Measurements from ENCODE around the gene TRPC6. TPM values are rescaled to one million over a fixed set of nuclear protein-coding genes. Genes with fewer than 3 reads are reported as not detected.

TRPC6 gene
- 8.2 and 28.3 TPM in 2 replicates for total RNA-seq

DNA sequence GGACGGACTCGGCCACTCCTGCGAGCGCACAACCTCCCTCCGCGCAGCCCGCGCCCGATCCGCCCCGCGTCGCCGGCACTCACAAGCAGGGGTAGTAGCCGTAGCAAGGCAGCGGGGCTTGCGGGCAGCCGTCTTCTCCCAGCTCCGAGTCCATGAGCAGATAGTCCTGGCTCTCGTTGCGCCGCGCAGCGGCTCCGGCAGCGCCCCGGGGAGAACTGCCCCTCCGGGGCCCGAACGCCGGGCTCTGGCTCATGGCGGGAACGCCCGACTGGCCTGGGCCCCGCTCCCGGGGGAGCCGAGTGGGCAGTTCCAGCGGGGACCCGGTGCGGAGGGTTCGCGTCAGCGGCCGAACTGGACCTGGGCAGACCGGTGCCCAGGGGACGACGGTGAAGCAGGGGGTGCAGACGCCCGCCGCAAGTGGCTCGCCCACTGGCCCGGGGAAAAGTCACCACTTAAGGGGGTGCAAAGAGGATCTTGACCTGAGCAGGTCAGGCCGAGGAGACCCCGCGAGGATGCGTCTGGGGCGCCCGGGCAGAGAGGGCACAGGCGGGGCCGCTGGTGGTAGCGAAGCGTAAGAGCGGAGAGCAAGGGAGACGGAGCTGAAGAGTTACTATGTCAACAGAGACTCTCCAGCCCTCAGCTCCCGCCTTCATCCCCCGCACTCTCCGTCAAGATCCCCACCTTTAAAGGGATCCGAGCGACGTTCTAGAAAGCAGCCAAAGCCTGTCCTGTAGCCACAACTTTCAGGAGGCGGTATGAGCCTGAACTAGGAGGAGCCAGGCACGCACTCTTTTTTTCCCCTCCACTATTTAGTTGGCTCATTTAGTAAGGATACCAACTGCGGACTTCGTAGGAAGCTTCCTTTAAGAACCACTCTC lies at the start of gene TRPC6:
TRPC6 (minus strand) TSS at position 757 of the 878 bp plus-strand sequence; CDS start at position 253, 504 bp downstream.
- DNase-seq: no peak

DNA sequence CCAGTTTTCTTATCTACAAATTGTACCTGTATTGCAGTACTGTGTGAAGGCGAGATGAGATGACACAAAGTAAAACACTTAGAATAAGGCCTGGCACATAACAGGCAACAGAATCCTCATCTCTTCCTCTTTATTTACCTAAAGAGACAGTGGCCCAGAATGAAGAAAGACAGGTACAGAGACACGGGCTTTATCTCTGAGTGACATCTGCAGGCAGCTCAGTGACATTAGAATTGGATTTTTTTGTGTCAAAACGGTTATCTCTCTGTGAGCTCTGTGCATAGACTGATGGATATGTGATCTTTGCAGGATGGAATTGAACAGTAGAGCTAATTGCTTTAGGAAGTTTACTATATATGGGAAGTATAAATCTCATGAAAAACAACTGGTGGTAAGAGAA lies 36.2 kb upstream of the TRPC6 start:
- no peak for DNase-seq

- DNase-seq: no peak
Measured at GRCh38 chr11:101618709-101619108, 34.9 kb upstream of the TRPC6 start.

DNA sequence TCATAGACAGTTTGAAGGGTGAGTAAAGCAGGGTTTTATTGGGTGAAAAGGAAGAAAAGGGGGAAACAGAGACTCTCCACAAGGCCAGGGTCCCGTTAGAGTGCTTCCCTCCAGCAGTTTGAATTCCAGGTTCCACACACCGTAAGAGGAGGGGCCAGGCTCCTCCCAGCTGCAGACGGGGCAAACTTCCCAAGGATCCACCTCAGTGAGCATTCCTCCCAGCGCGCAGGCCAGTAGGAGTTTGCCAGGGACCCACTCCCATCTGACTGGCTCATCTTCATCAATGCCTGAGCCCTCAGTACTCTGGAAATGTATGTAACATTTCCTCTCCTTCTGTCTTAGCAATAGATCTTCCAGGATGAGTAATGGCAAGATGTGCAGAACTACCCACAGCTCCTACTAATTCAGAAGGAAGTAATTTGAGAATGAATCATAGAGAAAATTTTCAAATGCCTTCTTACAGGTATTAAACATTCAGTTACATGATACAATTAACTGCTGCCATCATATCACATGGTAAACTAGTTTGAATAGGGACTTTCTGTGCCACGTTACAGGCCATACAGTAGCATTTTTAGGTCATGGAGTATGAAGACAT lies 34.0 kb upstream of the TRPC6 start:
- DNase-seq: no peak

- DNase-seq: no peak
Measured at GRCh38 chr11:101612481-101612880, 28.7 kb upstream of the TRPC6 start.

DNA sequence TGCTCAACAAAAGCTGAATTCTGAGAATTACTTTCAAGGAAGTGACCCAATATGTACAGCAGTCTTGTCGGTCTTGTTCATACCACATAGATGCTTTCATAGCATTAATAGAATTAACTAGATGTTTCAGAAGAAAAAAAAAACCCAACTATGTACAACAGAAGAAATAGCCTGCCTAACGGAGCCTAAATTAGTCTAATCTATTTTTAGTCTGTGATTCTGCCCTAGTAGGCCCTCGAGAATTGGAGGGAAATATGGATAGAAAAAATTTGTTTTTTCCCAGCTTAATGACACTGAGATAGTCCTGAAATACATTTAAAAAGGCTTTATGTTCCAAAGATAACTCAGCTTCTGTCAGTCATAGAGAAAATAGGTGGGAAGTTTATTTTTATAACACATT lies 17.1 kb upstream of the TRPC6 start:
- DNase-seq: no peak

- no peak for DNase-seq
Measured at GRCh38 chr11:101586965-101587364, 3.2 kb upstream of the TRPC6 start.

GRCh38 chr11:101584655-101585054 lies 848 bp upstream of the TRPC6 start:
- no peak for DNase-seq

GRCh38 chr11:101584129-101584515 lies 315 bp upstream of the TRPC6 start:
- no peak for DNase-seq

GRCh38 chr11:101582989-101583250 lies 887 bp downstream of the TRPC6 start:
- DNase-seq: no peak

- DNase-seq: no peak
Measured at GRCh38 chr11:101582236-101582988, 1.4 kb downstream of the TRPC6 start.

- no peak for DNase-seq
Measured at GRCh38 chr11:101577461-101577860, 6.3 kb downstream of the TRPC6 start.

DNA sequence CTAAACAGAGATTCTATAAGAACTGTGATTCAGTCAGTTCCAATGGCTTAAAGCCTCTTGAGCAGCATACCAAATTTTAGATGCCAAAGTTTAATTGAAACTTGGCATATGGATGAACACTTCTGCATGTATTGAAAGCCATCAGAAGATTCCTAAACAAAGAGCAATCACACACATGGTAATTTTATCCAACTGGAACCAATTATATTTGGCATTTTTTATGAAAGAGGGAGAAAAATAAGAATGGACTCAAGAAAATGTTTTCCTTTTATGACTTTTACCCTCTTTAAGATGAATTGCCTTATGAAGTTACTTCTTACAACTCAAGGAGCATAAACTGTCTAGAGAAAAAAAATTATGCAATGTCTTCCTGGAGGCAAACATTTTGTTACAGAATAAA lies 7.4 kb downstream of the TRPC6 start:
- DNase-seq: no peak

- DNase-seq: no peak
Measured at GRCh38 chr11:101574886-101575285, 8.9 kb downstream of the TRPC6 start.

DNA sequence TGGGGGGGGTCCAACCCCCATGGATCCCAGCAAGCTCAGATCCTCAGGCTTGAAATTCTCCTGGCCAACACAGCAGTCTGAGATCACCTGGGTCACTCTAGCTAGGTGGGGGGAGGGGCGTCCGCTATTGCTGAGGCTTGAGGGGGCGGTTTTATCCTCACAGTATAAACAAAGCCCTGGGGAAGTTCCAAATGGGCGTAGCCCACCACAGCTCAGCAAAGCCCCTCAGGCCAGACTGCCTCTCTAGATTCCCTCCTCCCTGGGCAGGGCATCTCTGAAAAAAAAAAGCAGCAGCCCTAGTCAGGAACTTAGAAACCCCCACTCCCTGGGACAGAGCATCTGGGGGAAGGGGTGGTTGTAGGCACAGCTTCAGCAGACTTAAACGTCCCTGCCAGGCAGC lies 16.7 kb downstream of the TRPC6 start:
- DNase-seq: no peak

- no peak for DNase-seq
Measured at GRCh38 chr11:101566626-101567025, 17.2 kb downstream of the TRPC6 start.

- DNase-seq: no peak
Measured at GRCh38 chr11:101563166-101563565, 20.6 kb downstream of the TRPC6 start.

- no peak for DNase-seq
Measured at GRCh38 chr11:101555366-101555765, 28.4 kb downstream of the TRPC6 start.

DNA sequence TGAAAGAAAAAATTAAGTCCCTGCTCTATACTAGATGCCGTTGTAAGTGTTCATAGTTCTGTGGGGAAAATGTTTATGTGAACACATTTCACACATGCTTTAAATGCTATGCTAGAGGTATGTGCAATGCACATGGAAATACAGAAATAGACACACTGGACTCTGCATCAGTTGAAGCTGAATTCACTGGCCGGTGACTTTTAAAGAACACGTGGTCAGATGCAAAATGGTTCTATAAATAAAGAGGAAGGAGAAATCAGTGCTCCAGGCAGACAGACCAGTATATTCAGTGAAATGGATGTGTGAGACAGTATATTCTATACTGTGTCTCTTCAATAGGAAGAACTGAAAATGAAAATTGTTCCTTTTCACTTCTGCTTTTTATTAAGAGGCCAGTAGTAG lies 29.9 kb downstream of the TRPC6 start:
- no peak for DNase-seq

DNA sequence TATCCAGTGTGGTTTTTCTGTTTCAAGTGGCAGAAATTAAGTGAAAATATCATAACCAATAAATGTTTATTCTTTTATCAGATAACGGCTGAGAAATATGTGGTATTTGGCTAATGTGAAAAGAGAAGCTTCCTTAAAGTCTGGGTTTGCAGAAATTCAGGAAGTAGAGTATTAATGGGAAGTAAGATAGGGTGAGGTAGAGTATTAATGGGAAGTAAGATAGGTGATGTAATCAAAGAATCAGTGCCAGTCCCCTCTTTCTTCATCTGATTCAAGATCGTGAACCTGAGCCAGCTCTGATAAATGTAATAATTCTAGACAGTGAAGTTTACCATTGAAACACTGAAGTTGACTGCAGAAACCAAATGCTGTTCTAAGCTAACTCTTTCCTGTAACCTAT lies 30.9 kb downstream of the TRPC6 start:
- no peak for DNase-seq

- no peak for DNase-seq
Measured at GRCh38 chr11:101528541-101528940, 55.3 kb downstream of the TRPC6 start.

DNA sequence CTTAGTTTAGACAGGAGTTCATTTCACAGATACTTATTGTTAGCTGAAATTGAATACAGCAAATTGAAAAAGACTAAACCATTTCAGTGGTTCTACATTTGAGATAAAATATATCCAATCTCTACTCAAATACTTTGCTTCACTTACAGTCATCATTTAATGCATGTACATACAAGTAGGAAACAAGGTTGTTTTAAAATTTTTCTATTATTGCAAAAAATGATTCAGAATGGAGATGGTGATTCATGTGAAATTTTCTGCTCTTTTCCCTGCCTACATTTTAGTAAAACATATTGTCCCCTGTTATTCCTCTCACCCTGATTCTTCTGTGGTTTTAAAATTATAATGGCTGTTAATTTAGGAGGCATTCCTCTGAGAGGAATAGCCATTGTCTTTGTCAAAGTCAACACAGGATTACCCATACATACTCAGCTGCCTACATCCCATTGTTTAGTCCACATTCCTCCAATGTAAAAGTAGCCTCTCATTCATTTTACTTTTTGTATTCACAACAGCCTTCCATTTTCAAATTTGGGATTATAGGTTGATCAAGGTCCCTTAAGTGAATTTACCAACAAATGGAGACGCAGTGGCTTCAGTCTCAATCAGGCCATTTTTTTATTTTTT lies 60.1 kb downstream of the TRPC6 start:
- no peak for DNase-seq

GRCh38 chr11:101523193-101523592 lies 60.6 kb downstream of the TRPC6 start:
- DNase-seq: no peak
